Medulla oblongata (tissue), 1 donor: ENCODE measurements around the gene TPT1.

Experiments used
- DNase-seq: peaks from one replicate; pipeline ENCODE4 v3.0.0-alpha.2; 2015; ENCODE audit errors: extremely low spot score

The TPT1 gene

GRCh38 chr13:45333977-45334922, 6.7 kb downstream of the TPT1 start:
- no peak for DNase-seq

GRCh38 chr13:45333251-45333976, 7.6 kb downstream of the TPT1 start:
- no peak for DNase-seq

GRCh38 chr13:45332831-45333219, 8.2 kb downstream of the TPT1 start:
- no peak for DNase-seq

GRCh38 chr13:45332036-45332830, 8.8 kb downstream of the TPT1 start:
- DNase-seq: no peak

- DNase-seq: no peak
Measured at GRCh38 chr13:45331692-45332035, 9.3 kb downstream of the TPT1 start.

GRCh38 chr13:45331123-45331619, 9.8 kb downstream of the TPT1 start:
- DNase-seq: no peak

- DNase-seq: no peak
Measured at GRCh38 chr13:45328661-45329111, 12.3 kb downstream of the TPT1 start.

- DNase-seq: no peak
Measured at GRCh38 chr13:45327253-45327955, 13.6 kb downstream of the TPT1 start.

- peak; percentile 52 for DNase-seq
Measured at GRCh38 chr13:45325806-45326205, 15.2 kb downstream of the TPT1 start.

- no peak for DNase-seq
Measured at GRCh38 chr13:45320876-45321629, 19.9 kb downstream of the TPT1 start.

- DNase-seq: no peak
Measured at GRCh38 chr13:45316996-45317395, 24.0 kb downstream of the TPT1 start.

GRCh38 chr13:45316338-45316737, 24.6 kb downstream of the TPT1 start:
- DNase-seq: no peak

GRCh38 chr13:45315520-45316167, 25.3 kb downstream of the TPT1 start:
- DNase-seq: no peak

- no peak for DNase-seq
Measured at GRCh38 chr13:45314822-45315221, 26.2 kb downstream of the TPT1 start.

- no peak for DNase-seq
Measured at GRCh38 chr13:45310341-45311131, 30.4 kb downstream of the TPT1 start.

GRCh38 chr13:45306966-45307365, 34.0 kb downstream of the TPT1 start:
- no peak for DNase-seq

- DNase-seq: no peak
Measured at GRCh38 chr13:45305079-45305478, 35.9 kb downstream of the TPT1 start.

- no peak for DNase-seq
Measured at GRCh38 chr13:45303866-45304265, 37.1 kb downstream of the TPT1 start.

GRCh38 chr13:45303026-45303425, 38.0 kb downstream of the TPT1 start:
- DNase-seq: no peak
